ENCODE results near the gene STMN3.

The STMN3 gene

DNA sequence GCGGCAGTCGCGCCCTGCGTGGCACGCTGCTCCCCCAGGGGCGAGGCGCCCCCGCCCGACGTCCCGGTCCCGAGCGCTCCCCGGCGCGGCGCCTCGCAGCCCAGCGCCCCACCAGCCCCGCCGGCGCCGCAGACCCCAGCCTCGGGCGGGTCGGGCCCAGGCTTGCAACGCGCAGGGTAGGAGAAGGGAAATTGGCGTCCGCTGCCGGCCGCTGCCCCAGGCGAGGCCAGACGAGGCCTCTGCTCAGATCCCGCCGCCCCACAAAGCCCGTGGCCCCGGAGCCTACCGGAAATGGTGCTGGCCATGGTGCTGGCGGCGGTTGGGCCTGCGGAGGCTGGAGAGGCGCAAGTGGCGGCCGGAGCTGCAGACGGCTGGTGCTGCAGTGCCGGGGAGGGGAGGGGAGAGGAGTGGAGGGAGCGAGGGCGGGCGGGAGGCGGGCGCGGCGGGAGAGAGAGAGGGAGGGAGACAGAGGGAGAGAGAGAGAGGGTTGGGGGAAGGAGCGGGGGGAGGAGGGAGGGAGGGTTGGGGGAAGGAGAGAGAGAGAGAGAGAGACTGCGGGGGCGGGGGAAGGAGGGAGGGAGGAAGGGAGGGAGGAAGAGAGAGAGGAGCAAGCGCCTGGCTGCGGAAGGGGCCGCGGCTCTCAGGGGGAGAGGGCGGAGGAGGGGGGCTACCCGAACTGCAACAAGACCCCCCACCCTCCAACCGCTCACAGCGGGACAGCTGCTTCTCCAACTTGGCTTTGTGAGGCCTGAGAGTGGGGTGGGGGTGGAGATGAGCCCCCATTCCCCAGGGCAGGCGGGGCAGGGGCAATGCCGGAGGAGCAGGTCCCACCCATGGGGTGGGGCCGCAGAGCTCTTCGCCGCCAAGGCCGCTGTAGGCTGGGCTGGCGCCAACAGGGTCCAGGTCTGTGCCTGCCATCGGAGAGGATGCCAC lies at the start of gene STMN3:
STMN3 (minus strand) TSS at position 384 of the 933 bp plus-strand sequence; CDS start at position 305, 79 bp downstream.
- peak; percentile 50 for DNase-seq

DNA sequence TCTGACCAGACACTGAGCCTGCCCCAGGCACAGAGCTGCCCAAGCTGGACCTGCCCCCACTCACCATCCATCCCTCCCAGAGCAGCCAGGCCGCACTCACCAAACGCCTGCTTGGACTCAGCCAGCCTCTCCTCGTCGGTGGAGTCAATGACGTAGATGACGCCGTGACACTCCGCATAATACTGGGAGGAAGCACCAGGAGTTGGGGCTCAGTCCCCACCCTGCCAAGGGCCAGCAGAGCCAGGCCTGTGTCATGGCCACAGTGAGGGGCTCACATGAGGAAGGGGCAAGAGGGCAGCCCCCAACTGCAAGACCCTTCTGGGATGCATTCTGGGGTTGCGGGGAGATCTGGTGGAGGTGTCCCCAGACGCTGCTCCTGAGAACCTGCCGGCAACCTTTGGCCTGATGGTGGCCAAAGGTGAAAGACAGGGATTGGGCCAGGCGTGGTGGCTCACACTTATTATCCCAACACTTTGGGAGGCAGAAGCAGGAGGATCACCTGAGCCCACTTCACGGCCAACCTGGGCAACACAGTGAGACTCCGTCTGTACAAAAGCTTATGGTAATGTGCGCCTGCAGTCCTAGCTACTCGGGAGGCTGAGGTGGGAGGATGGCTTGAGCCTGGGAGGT lies 48.9 kb upstream of the STMN3 start:
- no peak for DNase-seq

DNA sequence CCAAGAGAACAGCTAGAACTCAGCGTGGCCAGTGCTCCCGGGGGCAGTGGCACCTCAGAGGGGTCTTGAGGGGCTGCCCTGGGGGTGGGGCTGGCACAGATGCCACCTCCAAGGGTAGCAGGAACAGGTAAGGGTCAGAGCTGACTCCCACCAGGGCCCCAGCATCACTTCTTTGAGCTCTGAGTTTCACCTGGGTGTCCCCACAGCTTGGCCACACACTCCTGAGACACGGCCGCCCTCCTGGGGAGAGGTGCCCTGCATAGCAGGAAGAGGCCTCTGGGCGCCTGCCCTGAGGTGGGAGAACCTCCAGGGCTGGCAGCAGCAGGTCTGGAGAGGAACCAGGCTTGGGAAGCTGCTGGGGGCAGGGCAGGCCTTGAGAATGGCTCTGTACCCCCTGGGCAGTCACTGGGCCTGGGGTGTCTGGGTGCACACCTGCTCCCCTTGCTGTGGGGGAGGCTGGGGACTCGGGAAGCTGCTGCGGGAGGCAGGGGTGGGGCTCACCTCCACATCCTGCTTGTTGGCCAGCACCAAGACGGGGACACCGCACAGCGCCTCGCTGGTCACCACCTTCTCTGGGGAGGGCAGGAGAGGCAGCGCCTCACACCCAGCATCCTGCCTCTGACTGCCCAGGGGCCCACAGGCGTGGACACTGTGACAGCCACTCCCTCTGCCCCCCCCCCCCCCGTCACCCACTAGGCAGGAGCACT lies 48.3 kb upstream of the STMN3 start:
- no peak for DNase-seq

DNA sequence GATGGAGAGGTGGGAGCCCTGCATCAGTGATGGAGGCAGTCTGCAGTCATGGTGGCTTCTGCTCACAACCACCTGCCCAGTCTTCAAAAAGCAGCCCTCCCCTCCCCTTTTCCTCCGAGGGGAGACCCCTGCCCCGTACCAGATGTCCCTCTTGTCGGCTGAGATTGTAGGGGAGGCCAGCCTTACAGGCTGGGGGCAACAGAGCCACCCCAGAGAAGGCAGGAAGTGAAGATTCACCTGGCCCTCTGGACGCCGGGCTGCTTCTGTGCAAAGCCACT lies 47.8 kb upstream of the STMN3 start:
- DNase-seq, result no peak

DNA sequence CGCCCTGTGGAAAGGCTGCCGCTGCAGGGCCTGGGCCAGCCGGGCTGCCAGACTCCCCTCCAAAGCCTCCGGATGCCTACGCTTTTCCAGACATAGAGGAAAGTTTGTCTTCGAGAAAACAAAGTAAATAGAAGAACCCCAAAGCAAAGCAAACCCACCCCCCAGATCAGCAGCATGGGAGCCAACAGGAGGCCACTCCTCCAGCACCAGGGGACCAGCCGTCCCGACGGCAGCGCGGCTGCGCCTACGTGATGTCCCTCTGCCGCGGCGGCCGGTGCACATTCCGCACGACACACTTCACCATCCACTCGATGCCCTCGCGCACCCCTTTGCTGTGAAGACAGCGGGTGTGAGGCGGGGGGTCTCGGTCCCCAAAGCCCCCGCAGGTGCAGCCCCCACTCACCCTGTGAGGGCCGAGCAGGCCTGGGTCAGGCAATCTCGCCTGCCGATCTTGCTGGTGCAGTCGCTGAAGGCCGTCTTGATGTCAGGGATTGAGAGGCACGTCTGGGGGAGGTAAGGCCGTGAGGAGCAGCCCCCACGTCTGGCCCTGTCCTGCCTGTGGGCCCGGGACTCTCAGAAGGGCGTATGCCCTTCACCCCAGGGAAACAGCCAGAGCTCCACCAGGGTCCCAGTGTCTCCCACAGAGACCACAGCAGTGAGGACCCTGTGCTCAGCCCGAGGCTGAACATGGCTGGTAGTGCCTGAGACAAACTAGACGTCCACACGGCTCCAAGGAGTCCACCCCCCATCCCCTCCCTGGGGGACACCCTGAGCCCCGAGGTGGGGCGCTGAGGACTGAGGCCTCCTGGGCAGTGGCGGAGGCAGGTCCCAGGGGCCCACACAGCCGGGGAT lies 47.2 kb upstream of the STMN3 start:
- DNase-seq, result no peak

DNA sequence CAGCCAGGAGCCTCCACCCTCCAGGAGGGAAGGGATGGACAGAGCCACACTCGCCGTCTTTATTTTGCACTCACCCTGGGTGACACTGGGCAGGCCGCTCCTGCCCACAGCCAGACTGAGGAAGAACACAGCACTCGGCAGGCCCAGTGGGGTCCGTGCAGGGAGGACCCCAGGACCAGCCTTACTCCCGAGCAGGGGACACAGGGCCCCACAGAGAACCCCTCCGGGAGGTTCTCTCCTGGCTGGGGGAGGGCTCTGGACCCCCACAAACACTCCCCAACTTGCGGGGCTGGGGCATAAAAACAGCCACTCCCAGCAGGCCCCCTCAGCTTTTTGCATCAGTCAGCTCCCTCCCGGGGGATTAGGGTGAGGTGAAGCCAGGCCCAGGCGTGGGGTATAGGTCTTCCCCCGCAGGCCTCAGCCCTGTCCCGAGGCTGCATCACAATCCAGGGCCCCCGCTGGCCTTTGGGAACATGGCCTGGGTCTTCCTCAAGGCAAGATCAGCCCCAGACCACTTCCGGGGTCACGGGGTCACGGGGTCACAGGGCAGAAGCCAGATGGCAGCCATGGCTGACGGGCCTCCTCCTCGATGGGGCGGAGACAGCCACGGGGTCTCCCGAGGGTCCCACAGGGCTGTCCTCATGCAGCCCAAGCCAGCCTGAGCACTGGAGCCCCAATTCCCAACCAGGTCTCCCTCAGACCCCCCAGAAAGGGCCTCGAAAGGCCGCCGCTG lies 46.4 kb upstream of the STMN3 start:
- no peak for DNase-seq

DNA sequence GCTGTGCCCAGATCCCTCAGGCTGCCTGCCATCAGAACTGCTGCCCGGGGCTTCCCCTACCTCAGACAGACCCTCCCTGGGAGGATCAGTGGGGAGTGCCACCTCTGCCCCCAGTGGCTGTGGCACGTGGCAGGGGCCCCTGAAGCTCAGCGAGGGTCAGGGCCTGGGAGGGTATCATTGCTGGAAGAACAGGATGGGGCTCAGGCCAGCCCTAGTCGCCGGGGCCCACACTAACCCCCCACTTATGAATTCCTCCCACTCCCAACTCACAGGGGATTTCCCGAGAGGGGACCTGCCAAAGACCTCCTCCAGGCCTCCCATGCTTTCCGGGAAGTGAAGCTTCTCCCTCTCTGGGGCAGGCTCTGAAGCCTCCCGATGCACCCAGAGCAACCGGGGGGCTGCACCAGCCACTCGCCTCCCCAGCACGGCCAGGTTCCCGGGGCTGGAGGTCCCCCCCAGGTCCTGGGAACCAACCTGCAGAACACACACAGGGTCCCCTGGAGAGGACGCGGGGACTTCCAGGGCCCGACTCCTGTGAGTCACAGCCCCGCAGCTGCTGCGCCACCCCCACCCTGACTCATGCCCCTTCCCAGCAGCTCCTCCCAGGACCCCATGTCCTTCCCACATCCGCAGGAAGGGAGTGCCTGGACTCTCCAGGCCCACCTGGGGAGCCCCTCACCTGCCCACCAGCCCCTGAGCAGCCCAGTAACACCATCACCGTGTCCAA lies 45.7 kb upstream of the STMN3 start:
- no peak for DNase-seq

DNA sequence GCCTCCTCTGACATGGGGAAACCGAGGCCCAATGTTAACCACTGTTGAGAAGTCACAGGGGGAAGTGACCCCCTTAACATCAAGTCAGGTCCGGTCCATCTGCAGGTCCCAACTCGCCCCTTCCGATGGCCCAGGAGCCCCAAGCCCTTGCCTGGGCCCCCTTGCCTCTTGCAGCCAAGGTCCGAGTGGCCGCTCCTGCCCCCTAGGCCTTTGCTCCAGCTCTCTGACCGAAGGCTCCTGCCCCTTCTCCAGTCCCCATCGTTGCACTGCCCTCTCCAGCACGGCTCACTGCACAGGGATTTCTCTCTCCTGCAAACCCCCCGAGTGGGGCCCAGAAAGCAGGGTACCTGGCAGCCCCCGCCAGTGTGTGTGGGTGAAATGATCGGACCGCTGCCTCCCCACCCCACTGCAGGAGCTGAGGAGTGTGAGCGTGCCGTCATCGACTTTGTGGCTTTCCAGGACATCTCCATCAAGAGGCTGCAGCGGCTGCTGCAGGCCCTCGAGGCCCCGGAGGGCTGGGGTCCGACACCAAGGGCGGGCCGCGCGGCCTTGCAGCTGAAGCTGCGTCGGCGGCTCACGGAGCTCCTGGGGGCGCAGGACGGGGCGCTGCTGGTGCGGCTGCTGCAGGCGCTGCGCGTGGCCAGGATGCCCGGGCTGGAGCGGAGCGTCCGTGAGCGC lies 44.8 kb upstream of the STMN3 start:
- no peak for DNase-seq

DNA sequence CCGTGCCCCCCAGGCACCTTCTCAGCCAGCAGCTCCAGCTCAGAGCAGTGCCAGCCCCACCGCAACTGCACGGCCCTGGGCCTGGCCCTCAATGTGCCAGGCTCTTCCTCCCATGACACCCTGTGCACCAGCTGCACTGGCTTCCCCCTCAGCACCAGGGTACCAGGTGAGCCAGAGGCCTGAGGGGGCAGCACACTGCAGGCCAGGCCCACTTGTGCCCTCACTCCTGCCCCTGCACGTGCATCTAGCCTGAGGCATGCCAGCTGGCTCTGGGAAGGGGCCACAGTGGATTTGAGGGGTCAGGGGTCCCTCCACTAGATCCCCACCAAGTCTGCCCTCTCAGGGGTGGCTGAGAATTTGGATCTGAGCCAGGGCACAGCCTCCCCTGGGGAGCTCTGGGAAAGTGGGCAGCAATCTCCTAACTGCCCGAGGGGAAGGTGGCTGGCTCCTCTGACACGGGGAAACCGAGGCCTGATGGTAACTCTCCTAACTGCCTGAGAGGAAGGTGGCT lies 44.2 kb upstream of the STMN3 start:
- no peak for DNase-seq

DNA sequence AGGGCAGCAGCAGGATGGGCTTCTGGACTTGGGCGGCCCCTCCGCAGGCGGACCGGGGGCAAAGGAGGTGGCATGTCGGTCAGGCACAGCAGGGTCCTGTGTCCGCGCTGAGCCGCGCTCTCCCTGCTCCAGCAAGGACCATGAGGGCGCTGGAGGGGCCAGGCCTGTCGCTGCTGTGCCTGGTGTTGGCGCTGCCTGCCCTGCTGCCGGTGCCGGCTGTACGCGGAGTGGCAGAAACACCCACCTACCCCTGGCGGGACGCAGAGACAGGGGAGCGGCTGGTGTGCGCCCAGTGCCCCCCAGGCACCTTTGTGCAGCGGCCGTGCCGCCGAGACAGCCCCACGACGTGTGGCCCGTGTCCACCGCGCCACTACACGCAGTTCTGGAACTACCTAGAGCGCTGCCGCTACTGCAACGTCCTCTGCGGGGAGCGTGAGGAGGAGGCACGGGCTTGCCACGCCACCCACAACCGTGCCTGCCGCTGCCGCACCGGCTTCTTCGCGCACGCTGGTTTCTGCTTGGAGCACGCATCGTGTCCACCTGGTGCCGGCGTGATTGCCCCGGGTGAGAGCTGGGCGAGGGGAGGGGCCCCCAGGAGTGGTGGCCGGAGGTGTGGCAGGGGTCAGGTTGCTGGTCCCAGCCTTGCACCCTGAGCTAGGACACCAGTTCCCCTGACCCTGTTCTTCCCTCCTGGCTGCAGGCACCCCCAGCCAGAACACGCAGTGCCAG lies 43.6 kb upstream of the STMN3 start, which contains the start of gene TNFRSF6B:
TNFRSF6B (plus strand) TSS at position 25 of the 729 bp plus-strand sequence; CDS start at position 141, 116 bp downstream.
- DNase-seq, result no peak

DNA sequence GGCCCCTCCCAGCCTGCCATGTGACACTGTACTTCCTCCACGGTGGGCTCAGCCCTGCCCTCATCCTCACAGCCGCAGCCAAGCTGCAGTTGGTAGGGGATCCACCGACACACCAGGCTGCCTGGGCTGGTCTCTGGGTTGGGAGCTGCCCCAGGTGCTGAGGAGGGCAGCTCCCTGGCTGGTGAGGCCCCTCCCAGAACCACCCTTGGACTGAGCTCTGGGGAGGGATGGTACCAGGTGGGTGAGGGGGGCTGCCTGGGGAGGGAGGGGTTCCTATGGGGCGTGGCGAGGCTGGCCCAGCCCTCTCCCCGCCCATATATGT lies 43.0 kb upstream of the STMN3 start:
- no peak for DNase-seq

DNA sequence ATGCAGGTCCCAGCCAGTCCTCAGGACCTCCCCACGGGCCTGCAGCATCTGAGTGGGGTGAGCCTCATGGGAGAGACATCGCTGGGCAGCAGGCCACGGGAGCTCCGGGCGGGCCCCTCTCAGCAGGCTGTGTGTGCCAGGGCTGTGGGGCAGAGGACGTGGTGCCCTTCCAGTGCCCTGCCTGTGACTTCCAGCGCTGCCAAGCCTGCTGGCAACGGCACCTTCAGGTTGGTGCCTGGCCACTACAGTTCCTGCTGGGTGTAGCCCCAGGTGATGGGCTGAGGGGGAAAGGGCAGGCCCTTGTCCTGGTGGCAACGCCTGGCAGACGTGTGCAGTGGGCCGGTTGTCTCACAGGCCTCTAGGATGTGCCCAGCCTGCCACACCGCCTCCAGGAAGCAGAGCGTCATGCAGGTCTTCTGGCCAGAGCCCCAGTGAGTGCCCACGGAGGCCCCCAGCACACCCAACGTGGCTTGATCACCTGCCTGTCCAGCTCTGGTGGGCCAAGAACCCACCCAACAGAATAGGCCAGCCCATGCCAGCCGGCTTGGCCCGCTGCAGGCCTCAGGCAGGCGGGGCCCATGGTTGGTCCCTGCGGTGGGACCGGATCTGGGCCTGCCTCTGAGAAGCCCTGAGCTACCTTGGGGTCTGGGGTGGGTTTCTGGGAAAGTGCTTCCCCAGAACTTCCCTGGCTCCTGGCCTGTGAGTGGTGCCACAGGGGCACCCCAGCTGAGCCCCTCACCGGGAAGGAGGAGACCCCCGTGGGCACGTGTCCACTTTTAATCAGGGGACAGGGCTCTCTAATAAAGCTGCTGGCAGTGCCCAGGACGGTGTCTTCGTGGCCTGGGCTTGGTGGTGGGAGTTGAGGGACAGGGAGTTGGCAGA lies 42.4 kb upstream of the STMN3 start:
- DNase-seq, result no peak

DNA sequence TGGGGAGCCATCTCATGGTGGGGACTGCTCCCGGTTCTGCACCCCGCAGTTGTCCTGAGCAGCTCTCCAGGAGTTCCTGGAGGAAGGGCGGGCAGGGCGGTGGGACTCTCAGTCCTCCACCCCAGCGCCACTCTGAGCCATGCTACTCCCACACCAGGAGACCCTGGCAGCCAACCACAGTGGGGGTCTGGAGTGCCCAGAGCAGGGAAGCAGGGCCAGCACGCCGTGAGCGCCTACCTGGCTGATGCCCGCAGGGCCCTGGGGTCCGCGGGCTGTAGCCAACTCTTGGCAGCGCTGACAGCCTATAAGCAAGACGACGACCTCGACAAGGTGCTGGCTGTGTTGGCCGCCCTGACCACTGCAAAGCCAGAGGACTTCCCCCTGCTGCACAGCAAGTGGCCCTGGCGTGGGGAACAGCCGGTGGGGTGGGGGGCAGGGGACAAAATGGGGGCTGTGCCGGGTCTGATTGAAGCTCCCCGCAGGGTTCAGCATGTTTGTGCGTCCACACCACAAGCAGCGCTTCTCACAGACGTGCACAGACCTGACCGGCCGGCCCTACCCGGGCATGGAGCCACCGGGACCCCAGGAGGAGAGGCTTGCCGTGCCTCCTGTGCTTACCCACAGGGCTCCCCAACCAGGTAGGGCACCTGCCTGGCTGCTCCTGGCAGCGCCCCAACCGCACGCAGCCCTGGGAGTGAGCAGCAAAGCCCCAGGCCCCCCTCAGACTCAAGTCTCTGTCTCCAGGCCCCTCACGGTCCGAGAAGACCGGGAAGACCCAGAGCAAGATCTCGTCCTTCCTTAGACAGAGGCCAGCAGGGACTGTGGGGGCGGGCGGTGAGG lies 41.6 kb upstream of the STMN3 start:
- DNase-seq, result no peak

DNA sequence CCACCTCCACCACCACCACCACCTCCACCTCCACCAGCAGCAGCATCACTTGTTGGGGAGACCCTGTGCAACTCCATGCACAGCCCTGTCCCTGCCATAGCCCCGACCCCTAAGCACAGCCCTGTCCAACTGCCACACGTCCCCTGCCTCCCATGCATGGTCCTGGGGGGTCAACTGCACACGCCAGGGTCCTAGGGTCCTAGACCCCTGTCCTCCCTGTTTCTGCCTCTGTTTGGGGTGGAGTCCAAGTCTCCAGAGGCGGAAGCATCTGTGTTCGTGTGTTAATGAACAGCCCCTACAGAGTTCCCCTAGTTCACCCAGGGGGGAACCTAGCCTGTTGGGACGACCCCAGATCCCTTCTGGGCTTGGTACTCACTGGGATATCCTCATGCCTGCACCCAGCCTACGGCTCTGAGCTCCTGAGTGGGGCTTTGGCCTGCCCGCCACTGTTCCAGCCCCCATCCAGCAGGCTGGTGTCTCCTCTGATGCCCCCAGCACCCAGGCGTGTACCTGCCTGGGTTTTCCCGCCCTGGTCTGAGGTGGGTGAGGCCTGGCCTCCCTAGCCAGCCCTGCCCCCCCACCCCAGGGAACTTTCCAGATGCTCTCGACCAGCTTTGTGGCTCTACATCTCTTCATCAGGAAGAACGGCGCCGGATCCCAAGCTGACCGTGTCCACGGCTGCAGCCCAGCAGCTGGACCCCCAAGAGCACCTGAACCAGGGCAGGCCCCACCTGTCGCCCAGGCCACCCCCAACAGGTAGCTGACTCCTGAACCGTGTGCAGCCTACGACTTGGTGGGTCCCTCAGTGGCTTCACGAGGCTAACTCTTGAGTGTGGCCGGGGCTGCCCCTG lies 40.7 kb upstream of the STMN3 start:
- DNase-seq, result no peak

DNA sequence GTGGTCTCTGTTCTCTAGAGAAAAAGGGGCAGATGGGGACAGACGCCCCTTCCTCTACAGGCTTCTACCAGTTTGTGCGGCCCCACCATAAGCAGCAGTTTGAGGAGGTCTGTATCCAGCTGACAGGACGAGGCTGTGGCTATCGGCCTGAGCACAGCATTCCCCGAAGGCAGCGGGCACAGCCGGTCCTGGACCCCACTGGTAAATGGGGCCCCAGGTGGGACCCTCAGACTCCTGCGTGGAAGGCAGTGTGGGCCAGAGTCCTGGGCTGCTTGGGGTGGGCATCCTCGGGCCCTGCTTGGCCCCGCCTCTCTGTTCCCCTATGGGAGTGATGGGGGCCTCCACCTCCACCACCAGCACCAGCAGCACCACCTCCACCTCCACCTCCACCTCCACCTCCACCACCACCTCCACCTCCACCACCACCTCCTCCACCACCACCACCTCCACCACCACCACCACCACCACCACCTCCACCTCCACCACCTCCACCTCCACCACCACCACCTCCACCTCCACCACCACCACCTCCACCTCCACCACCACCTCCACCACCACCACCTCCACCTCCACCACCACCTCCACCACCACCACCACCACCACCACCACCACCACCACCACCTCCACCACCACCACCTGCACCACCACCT lies 40.0 kb upstream of the STMN3 start:
- DNase-seq, result no peak

DNA sequence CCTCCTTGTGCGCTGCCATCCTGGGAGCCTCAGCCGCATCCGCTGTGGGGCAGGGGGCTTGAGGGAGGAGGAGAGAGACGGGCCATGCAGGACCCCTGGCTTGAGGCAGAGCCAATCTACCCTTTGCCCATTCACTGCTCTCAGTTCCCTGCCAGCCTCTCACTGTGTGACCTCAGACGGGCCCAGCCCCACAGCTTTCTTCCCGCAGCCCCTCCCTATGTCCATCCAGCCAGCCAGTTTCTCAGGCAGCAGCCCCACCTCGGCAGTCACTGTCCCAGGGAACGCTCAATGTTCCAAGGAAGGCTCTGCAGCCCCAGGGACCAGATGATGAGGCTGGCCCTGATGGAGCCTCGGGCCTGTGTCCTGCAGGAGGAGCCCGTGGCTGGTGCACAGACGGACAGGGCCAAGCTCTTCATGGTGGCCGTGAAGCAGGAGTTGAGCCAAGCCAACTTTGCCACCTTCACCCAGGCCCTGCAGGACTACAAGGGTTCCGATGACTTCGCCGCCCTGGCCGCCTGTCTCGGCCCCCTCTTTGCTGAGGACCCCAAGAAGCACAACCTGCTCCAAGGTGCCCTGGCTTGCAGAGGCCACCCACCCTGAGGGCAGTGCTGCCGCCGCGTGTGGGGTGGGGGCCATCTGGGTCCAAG lies 39.3 kb upstream of the STMN3 start:
- DNase-seq, result no peak
